Erythroblast (primary cell): ENCODE measurements around the gene RHBDF1.
"Not testable (repeated sequence)": the region's sequence is repeated elsewhere in the genome, so short reads cannot be mapped to it uniquely, and the experiment has no call there.

Experiments used
- DNase-seq, 2 experiments: peaks; one replicate each; lab custom pipeline; 2025; lab: John Stamatoyannopoulos, UW
- GATA1 ChIP-seq: IDR thresholded peaks from 2 replicates; pipeline ENCODE4 v1.6.1; 2011; ENCODE audit warnings: low read depth, mild to moderate bottlenecking, control low read depth, low read length, moderate library complexity
- POLR2A ChIP-seq: IDR thresholded peaks from 2 replicates; pipeline ENCODE4 v1.6.1; 2011; ENCODE audit warnings: mild to moderate bottlenecking, low read length

RHBDF1 gene

GRCh38 chr16:50769-51591 lies 21.5 kb downstream of the RHBDF1 start:
- TF ChIP-seq POLR2A, result no peak
- TF ChIP-seq GATA1, result no peak

GRCh38 chr16:47234-47633 lies 25.2 kb downstream of the RHBDF1 start:
- DNase-seq, result no peak
- TF ChIP-seq GATA1 (no peak), POLR2A (no peak)

More at GRCh38 chr16:50769-51591, 21.5 kb downstream of the RHBDF1 start:
- no peak for DNase-seq

DNA sequence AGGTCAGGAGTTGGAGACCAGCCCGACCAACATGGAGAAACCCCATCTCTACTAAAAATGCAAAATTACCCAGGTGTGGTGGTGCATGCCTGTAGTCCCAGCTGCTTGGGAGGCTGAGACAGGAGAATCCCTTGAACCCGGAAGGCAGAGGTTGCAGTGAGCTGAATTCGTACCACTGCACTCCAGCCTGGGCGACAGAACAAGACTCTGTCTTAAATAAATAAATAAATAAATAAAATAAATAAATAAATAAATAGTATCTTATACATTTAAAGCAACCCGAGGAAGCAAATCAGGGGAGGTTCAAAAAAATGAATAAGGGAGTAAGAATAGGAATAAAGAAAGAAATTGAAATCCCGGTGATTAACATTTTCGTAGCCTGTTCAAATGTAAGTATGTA lies 25.9 kb downstream of the RHBDF1 start:
- DNase-seq, result not testable (repeated sequence)

DNA sequence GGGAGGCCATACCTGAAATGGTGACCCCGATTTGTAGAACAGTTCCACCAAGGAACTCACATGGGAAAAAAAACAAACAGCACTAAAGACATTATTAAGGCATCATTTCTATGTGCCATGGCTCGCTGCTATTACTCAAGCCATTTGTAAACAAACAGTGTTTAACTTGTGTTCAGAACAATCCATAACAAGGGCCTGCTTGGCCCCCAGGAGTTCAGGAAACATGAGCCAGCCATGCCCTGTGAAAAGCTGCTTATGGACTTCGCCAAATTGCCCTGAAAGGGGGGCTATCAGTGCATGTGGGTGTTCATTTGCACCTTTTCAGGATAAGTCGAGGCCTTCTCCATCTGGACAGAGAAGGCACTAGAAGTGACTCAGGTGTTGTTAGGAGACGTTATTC lies 27.0 kb downstream of the RHBDF1 start:
- TF ChIP-seq POLR2A (no peak), GATA1 (no peak)
- no peak for DNase-seq

DNA sequence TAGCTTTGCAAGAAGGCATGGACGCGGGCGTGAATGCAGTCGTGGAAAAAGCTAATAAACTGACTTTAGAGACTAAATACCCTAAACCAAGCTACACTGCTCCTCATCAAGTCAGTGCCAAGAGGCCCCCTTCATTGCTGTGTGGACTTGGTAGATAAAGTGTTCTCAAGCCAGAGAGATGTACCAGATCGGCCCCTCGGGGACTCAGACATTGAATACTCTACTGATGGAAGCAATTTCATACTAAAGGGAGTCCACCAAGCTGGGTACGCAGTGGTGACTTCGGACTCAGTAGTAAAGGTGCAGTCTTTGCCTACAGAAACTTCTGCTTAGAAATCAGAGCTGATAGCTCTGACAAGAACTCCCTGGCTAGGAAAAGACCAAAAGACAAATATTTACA lies 27.8 kb downstream of the RHBDF1 start:
- DNase-seq, result no peak

DNA sequence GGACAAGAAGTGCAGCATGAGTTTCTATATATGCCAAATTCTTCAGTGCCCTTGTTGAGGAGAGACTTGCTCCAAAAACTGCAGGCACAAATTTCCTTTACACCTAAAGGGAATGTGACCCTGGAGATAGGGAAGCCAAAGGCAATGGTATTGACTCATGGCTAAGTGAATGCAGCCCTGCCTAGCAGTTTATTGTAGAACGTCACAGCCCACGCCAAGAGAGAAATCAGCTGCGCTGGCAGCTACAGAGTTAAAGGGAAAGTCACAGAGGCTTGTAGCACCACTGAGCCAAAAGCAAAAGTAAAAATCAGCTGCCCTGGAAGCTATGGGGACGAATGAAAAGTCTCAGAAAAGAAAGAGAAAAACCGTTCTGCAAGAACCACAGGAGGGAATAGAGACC lies 29.1 kb downstream of the RHBDF1 start:
- no peak for DNase-seq
- TF ChIP-seq POLR2A, result no peak
- TF ChIP-seq GATA1, result no peak

More for the DNA sequence above, 27.8 kb downstream of the RHBDF1 start:
- no peak for TF ChIP-seq POLR2A
- TF ChIP-seq GATA1, result no peak

GRCh38 chr16:42691-43090 lies 29.7 kb downstream of the RHBDF1 start:
- TF ChIP-seq GATA1 (no peak), POLR2A (no peak)
- DNase-seq, result no peak

GRCh38 chr16:42069-42457 lies 30.4 kb downstream of the RHBDF1 start:
- TF ChIP-seq POLR2A (no peak), GATA1 (no peak)

DNA sequence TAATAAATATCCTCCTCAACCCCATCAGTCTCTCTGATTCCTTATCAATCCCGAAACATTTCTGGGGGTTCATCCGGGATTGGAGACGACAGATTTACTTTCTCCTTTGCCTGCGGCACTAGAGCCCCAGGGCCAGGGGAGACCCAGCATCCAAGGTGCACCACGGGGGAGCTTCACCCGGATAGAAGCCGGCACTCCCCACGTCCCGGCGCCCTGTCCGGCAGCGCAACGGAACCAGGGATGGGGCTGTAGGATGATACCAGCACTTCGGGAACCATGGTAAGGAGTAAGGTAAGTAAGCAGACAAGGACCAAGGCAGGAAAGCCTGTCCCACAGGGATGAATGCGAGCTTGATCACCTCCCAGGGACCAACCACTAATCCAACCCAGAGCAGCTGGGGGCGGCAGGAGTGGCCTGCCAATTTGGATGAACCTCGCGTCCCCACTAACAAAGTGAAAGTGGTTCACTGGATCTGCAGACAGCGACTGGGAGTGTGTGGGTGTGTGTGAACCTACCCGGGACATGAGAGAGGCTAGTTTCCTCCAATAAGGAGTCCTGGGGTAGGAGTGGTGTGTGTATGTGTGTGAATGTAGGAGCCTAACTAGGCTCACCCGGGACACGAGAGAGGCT lies 30.9 kb downstream of the RHBDF1 start:
- DNase-seq, result no peak
- TF ChIP-seq POLR2A, result no peak
- TF ChIP-seq GATA1, result no peak

More at GRCh38 chr16:42069-42457, 30.4 kb downstream of the RHBDF1 start:
- DNase-seq, result no peak

DNA sequence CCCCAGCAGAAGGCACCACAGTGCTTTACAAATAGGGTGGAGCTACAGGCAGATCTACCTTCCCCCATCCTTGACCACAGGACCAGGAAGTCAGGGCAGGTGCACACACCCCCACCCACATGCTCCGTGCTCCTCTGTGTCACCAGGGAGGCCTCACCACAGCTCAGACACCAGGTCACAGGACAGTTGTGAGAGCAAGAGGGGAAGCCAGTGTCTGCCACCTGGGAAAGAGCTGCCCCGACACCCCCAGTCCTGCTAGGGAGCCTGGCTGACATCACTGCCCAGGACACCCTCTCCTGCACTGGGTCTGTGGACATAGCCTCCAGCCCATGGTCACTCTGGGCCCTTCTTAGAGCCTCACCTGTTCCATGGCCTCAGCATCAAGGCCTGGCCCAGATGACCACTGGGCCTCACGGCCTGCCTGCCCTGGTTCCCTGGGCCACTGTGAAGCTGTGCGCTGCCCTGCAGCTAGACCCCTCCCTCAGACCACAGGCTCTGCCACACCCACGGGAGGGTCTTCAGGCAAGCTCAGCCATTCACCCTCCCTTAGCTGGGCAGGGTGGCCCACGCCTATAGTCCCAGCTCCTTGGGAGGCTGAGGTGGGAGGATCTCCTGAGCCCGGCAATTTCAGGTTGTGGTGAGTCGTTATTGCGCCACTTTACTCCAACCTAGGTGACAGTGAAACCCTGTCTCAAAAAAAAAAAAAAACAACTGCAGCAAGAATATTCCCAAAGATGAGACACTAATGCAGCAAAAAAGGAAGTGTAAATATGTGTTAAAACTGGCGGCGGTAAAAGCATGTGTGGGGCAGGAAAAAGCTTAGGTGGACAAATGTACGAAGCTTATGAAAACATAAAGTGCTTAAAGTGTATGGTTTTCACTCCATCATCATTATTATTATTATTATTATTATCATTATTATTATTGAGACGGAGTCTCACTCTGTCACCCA lies 33.2 kb downstream of the RHBDF1 start:
- TF ChIP-seq GATA1 (no peak), POLR2A (no peak)
- no peak for DNase-seq

GRCh38 chr16:38206-38605 lies 34.2 kb downstream of the RHBDF1 start:
- not testable (repeated sequence) for DNase-seq

DNA sequence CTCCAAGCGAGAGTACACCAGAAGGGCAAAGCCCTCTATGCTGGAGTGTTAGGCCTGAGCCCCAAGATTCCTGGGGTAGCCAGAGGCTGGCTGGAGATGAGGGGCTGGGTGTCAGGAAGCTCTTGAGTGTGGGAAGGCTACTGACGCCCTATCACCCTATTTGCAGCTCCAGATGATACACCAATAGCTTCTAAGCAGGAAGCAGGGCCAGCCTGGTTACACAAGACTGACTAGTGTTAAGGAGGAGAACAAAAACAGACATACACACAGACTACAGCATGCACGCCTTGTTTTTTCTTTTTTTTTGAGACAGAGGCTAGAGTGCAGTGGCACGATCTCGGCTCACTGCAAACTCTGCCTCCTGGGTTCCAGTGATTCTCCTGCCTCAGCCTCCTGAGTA lies 34.9 kb downstream of the RHBDF1 start:
- no peak for TF ChIP-seq POLR2A
- TF ChIP-seq GATA1, result no peak
- DNase-seq, result no peak

GRCh38 chr16:36336-36984 lies 36.0 kb downstream of the RHBDF1 start:
- no peak for TF ChIP-seq POLR2A
- no peak for TF ChIP-seq GATA1

More at GRCh38 chr16:36336-36984, 36.0 kb downstream of the RHBDF1 start:
- DNase-seq, result no peak
